ENCODE measurements around the gene REEP1.

Gene REEP1

GRCh38 chr2:86304416-86304815, 33.0 kb downstream of the REEP1 start:
- peak; percentile 30 for DNase-seq

GRCh38 chr2:86302320-86302719, 35.1 kb downstream of the REEP1 start:
- DNase-seq = peak; percentile 31

GRCh38 chr2:86301711-86302202, 35.7 kb downstream of the REEP1 start:
- peak; percentile 38 for DNase-seq

- DNase-seq = peak; percentile 69
These were observed 36.4 kb downstream of the REEP1 start for GRCh38 chr2:86301009-86301408.

- DNase-seq = no peak
These were observed 36.9 kb downstream of the REEP1 start for GRCh38 chr2:86300496-86300895.

GRCh38 chr2:86298411-86299390, 38.7 kb downstream of the REEP1 start:
- no peak for DNase-seq

GRCh38 chr2:86297382-86298147, 39.9 kb downstream of the REEP1 start:
- DNase-seq = no peak

- no peak for DNase-seq
These were observed 40.5 kb downstream of the REEP1 start for GRCh38 chr2:86296947-86297346.

GRCh38 chr2:86295066-86295465, 42.4 kb downstream of the REEP1 start:
- DNase-seq = no peak

- no peak for DNase-seq
These were observed 43.8 kb downstream of the REEP1 start for GRCh38 chr2:86293612-86294011.

GRCh38 chr2:86292571-86293515, 44.6 kb downstream of the REEP1 start:
- DNase-seq = no peak

GRCh38 chr2:86291328-86291662, 46.1 kb downstream of the REEP1 start:
- DNase-seq = no peak

GRCh38 chr2:86290596-86291327, 46.7 kb downstream of the REEP1 start:
- peak; percentile 41 for DNase-seq

- DNase-seq = no peak
These were observed 50.9 kb downstream of the REEP1 start for GRCh38 chr2:86286516-86286915.

GRCh38 chr2:86285981-86286380, 51.4 kb downstream of the REEP1 start:
- no peak for DNase-seq

- no peak for DNase-seq
These were observed 51.9 kb downstream of the REEP1 start for GRCh38 chr2:86285571-86285970.

GRCh38 chr2:86284987-86285386, 52.4 kb downstream of the REEP1 start:
- no peak for DNase-seq

- DNase-seq = no peak
These were observed 53.0 kb downstream of the REEP1 start for GRCh38 chr2:86284401-86284841.

- peak; percentile 64 for DNase-seq
These were observed 53.9 kb downstream of the REEP1 start for GRCh38 chr2:86283411-86284030.

- DNase-seq = no peak
These were observed 56.2 kb downstream of the REEP1 start for GRCh38 chr2:86281066-86281700.

- no peak for DNase-seq
These were observed 57.2 kb downstream of the REEP1 start for GRCh38 chr2:86280191-86280667.

Data from DMS79 treated with DMSO at 0.1 percent for 48 hours (cell line).